NCI-H128 (cell line): Measurements from ENCODE around the gene WHRN.

ENCODE experiments used
- DNase-seq: peaks from one replicate; lab custom pipeline; 2025; ENCODE audit not compliant: unreplicated experiment; lab: John Stamatoyannopoulos, UW

WHRN gene

DNA sequence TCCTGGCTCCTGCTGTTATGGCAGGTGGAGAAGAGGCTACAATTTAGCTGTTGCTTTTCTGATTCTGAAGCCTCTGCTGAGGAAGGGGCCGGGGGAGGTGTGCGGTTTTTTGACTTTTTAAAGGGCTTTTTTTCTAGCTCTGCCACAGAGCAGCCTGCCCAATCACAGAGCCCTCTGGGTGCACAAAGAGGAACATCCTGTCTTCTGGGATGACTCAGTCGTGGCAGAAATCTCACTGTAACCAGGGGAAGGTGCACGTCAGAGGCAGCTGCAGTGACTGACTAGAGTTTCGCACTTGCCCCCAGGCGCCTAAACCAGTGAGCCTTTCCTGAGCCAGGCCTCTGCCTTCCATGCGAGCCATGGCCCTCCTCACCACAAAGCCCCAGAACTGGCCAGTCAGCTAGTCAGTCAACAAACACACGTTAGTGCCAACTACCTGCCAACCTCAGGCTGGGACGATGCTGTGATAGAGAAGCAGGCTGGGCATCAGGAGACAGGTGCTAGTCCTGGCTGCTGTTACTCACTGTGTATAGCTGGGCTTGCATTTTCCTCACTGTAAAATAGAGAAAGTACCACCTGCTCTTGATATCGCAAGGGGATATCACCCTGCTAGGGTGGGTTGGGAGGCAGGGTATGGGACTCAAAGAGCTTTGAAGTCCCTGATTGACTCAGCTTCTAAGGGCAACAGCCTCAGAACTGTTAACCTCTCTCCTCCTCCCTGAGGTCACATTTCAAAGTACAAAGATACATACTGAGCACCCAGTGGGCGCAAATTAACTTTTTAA lies 119.7 kb downstream of the WHRN start:
- no peak for DNase-seq

GRCh38 chr9:114384836-114385396 lies 120.4 kb downstream of the WHRN start:
- DNase-seq, result no peak

- DNase-seq, result no peak
Observed at GRCh38 chr9:114384341-114384740, 120.9 kb downstream of the WHRN start.

DNA sequence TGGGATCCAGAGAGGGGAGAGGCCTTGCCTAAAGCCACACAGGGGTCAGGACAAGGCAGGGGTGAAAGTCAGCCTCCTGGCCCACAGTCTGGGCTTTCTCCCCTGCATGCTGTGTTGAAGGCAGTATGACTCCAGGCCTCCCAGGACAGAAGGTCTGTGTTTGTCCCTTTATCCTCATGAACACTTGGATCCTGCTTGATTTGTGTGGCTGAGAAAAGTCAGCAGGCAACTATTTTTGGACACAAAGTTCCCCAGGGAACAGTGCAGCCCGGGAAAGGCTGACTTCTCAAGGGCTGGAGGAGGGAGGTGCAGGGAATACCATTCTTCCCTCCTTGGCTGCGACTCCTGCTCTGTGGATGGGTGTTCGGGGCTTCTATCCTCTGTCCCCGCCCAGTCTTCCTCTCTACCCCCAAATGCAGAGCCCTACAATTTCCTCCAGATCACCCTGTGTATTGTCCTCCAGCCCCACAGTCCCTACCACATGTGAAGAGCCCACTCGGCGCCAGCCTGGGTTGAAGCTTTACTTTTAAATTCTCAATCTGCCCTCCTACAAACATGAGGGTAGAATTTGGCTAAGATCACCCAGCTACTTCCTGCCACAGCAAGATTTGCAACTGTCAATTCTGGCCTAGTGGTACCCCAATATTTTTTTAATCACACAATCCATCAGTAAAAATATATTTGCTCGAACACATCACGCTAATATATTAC lies 121.6 kb downstream of the WHRN start:
- DNase-seq, result no peak

DNA sequence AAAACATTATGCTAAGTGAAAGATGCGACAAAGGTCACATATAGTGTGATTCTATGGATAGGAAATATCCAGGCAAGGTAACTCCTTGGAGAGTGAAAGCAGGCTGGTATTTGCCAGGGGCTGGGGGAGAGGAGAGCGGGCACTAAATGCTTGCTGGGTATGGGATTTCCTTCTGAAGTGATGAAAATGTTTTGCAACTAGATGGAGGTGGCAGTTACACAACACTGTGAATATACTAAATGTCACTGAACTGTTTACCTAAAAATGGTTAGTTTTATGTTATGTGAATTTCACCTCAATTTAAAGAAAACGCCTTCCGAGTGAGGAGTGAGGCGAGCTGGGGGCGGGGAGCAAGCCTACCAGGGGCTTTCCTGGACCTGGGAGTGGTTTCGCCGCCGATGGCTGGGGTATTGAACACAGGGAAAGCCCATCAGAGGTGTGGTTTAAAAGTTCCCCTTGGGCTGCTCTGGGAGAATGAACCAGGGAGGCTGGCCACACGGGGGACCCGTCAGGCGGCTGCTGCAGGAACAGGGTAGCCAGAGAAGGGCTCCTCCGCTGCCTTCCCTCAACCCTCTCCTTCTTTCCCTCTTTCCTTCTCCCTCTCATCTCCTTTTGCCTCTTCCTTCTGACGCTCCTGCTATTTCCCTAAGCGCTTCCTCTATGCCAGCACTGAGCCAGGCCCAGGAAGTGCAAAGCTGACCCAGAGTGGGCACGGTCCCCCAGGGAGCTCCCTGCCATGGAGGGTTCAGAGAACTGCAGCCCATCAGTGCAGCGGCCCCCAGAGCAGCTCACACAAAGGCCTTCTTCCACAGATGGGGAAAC lies 122.4 kb downstream of the WHRN start:
- DNase-seq, result no peak

GRCh38 chr9:114378883-114379282 lies 126.4 kb downstream of the WHRN start:
- DNase-seq, result no peak

DNA sequence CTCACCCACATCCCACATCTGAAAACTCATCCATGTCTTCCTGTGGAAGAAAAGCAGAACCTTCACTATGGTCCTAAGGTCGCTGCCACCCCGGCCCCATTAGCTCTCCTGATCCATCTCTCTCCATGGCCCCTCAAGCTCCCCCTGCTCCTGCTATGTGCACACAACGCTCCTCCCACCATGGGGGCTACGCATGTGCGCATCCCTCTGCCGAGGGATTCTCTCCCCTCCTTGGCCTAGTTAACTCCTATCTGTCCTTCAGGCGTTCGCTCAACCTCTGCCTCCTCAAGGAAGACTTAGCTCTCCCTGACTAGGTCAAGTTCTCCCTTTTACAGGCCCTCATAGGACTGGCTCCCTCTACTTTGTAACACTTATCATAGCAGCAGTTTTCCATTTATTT lies 127.3 kb downstream of the WHRN start:
- DNase-seq, result no peak

DNA sequence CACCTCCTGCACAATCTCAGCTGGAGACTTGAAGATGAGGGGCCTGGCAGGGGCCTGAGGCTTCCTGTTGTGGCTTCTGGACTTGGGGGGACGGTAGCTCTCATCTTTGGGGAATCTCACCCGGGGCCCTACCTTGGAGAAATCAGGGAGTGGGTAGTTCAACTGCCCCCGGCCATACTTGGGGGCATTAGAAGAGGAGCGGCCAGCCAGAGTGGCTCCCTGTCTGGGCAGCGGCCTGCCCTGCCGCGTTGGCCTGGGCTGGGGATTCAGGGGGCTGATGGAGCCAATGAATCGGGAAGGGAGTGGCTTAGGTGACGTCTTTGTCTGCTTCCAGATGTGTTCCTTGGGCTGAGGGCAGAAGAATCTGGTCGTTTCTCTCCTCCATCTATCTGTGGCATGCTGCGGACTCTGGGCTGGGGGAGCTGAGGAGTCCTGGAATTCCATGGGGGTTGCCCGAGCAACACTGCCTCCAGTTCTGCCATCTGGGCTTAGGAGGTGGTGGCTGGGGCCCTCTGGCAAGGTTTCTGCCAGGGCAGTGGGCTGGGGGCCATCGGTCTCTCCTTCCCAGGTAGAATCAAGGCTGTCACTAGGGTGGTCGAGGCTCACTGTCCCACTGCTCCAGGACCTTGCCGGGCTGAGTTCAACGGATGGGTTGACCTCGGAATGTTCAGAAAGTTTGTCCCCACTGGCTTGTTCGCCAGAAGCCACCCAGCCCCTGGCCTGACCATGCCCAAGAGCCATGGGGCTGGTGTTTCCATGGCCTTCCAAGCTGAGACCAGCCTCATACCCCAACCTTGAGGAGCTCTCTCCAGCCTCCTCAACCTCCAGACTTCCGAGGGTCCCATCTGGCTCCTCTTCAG lies 128.5 kb downstream of the WHRN start:
- DNase-seq, result no peak

GRCh38 chr9:114375386-114376175 lies 129.7 kb downstream of the WHRN start:
- DNase-seq, result no peak

- DNase-seq, result no peak
Observed at GRCh38 chr9:114374936-114375335, 130.3 kb downstream of the WHRN start.

DNA sequence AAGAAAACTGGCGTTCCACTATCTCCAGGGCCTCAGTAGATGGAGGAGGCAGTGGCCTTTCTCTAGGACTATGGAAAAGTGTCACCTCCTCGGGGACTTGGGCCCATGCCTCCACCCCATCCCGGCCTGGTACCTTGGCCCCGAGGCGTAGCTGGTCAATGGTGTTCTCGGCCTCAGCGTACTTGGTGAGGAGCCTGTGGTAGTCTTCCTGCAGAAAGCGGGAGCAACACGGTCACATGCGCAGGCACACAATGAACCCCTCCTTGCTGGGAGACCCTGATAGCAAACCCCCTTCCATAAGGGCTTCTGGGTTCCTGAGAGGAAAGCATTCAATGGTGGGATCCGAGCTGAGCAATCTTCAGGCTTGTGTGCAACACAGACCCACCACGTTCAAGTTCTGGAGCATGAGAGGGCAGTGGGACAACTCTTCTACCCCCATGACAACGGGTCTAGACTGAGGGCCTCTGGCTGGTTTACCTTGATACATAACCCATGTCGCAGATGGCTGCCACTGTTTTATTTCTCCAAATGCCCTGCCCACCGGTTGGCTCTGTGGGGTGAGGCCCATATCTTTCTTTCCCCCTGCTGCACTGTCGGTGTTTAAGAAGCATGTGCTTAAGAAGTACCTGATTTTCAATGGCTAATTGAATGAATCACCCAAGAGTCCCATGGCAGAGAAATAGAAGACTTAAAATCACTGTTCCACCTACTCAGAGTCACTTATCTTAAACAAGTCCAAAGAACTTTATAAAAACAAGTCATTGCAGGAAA lies 131.1 kb downstream of the WHRN start:
- no peak for DNase-seq

DNA sequence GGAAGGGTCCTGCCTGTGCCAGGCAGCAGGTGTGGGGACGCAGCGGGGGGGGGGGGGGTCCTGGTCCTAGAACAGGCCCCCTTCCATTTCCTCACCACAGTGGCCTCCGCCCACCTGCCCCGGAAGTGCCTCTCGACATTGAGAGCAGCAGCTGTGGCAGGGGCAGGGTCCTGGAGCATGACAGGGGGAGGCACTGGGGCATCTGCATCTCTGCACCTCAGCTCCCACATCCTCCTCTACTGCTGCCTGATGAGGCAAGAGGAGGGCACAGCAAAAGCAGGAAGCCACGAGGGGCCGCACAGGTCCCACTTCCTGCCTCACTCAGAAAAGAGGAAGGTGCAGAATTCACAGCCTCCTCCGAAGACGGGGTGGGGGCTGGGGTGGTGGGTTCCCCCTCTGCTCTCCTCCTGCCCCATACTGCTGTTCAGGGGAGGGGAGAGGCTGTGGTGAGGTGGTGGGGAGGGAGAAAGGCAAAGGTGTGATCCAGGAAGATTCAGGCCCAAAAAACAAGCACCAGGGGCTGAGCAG lies 132.3 kb downstream of the WHRN start:
- no peak for DNase-seq

DNA sequence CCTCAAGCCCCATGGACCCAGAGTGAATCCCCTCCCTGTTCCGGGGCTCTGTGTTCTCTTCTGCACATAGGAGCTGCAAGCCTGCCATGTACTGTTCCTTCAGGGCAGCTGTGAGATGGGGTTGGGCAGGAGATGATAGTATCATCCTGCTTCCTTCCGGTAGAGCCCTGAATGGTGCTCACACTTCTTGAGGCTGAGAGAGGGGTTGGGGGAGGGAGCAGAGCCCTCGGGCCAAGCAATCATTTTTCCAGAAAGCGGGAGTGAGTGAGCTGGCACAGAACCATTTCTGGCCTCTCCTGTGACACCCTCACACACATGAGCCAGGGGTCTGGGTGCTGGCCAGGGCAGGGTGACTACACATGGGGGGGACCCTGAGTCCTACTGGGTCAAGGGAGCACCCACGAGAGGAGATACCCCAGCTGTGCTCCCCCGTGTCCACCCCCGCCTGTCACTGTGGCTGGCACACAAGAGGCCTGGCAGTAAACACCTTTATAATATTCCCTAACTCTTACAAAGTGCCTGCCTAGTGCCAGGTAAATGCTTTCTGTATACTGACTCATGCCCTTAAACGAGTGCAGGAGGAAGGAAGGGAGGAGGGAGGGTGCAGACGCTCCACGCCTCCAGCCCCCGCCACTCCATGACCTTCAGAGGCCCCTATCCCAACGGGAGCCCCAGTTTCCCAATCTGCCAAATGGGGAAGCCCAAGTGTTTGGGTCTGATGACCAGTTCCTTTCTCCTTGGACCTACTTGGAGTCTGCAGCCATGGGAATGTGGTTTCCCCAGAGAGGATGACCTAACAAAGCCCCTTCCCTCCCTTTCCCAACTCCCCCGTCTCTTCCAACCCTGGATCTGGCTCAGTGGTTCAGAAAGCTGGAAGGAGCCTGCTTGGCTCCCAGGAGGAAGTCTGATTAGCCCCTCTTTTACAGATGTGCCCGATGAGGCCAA lies 133.0 kb downstream of the WHRN start:
- no peak for DNase-seq

DNA sequence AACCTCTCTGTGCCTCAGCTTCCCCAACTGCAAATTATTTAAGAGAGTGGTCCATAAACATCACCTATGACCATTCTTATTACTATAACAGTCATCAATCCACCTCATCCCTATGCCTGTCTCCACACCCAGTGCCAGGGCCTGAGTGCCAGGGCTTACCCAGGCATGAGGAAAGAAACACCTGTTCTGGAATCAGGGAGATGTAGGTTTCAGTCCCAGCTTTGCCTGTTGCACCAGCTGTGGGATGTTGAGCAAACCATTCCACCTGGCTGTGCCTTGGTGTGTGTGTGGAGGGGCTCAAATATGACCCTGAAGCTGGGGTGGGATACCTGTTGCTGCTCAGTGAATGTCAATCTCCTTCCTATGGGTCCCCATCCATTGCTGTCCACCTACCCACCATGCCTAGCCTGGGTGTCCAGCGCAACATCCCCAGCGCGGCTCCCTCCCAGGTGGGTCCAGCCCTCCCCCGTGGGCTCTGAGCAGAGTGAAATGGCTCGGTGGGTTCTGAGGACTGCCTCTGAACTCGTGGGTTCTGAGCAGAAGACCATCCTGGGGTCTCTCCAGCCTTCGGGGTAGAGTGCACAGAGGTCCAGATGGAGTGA lies 133.8 kb downstream of the WHRN start:
- DNase-seq, result no peak

DNA sequence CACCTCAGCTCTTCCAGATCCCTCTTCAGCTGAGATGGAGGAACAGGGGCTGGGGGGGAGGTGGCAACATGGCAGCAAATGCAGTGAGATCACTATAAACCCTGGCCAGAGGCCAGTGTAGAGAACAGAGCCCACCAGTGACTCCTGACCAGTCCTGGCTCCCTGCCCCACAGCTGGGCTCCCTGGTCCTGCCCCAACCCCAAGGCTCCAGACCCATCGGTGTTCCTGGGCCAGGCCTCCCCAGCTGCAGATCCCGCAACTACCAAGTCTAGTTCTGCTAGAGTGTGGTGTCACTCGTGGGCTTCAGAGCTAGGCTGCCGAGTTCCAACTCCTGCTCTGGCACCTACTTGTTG lies 134.3 kb downstream of the WHRN start:
- no peak for DNase-seq

GRCh38 chr9:114370251-114370967 lies 134.9 kb downstream of the WHRN start:
- DNase-seq, result no peak
